Measurements from ENCODE around the gene CKLF.
"Not testable (repeated sequence)": the region's sequence is repeated elsewhere in the genome, so short reads cannot be mapped to it uniquely, and the experiment has no call there.

The CKLF gene

DNA sequence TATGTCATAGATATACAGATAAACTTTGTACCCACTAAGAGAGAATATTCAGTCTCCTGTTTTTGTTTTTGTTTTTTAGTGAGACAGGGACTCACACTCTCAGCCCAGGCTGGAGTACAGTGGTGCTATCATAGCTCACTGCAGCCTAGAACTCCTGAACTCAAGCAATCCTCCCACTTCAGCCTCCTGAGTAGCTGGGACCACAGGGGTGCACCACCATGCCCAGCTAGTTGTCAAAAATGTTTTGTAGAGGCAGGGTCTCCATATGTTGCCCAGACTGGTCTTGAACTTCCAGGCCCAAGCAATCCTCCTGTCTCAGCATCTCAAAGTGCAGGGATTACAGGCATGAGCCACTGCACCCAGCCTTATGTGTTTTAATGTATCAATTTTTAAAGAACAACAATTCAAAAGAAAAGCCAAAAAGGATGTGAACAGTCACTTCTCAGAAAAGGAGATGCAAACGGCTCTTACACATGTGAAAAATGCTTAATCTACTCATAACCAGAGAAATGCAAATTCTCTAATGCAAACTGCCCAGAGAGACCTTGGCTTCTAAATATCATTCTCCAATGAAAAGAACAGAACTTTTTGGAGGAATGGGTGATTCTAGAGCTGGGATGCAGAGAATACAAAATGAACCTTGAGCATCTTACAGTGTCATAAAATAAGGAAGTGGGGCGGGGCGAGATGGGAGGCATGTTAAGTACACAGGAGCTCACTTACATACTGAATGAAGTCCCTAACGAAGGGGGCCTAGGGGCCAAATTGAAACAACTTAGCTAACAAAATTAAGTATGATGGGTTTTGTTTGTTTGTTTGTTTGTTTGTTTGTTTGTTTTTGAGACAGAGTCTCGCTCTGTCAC lies 44.8 kb downstream of the CKLF start:
- no peak for DNase-seq (ENCODE audit: low spot score)

DNA sequence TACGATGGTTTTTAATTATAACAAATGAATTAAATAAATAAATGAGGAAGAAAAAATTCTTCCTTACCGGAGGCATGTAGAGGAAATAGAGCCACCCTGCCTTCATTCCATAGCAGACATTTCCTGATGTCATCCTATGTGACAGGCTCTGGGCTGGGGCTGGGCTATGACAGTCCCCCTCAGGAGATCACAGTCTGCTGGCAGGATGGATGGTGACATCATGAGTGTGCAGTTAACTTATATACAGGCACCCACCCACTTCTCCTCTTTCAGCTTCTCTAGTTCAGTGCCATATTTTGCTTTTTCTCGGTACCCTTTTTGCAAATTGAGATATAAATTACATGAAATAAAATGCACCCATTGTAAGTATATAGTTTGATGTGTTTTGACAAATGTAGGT lies 45.7 kb downstream of the CKLF start:
- no peak for DNase-seq (ENCODE audit: low spot score)

DNA sequence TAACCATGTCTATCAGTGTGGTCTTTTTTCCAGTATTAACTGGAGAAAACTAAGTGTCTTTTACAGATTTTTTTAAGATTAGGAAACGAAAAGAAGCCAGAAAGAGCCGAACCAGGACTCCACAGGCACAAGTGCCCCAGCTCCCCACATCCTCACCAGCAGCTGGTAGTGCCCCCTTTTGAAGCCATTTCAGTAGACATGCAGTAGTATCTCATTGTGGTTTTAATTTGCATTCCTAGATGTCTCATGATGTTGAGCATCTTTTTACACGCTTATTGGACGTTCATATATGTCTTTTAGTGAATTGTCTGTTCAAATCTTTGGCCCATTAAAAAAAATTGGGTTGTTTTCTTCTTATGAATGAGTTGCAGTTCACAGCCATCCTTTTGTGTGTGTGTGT lies 47.4 kb downstream of the CKLF start:
- DNase-seq (ENCODE audit: low spot score), result no peak

DNA sequence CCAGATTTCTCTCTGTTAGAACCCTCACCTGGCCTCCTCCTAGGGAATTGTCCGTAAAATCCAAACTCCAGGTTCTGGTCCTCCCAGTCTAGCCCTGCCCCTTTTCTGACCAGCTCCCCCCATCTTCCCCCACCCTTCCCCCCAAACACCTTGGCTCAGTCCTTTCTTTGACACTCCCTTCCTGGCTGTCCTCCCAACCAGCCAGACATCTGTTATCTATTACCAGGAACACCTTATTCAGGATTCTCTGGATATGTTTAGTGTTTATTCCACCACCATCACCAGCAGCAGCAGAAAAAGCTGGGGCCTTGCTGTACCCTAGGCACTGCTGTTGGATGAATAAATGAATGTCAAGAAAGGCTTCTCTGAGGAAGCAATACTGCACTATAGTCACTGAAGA lies 48.1 kb downstream of the CKLF start:
- DNase-seq (ENCODE audit: low spot score), result no peak

DNA sequence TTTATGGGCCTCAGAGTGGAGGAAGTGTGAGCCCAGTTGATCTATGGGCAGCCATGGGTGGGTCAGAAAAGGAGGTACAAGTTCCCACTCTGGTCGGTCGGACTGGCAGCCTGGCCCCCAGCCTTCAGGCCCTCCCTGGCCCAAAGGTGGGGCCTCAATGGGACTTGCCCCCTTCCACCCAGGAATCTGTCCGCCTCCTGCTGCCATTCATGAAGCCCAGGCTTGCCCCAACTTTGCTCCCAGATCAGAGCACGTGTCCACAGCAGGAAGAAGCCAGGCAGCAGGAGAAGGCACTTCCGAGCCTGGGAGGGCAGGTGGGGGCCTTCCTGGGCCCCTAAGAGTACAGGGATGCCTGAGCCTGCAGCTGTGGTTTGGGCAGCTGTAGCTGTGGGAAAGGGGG lies 49.1 kb downstream of the CKLF start:
- DNase-seq (ENCODE audit: low spot score), result no peak

DNA sequence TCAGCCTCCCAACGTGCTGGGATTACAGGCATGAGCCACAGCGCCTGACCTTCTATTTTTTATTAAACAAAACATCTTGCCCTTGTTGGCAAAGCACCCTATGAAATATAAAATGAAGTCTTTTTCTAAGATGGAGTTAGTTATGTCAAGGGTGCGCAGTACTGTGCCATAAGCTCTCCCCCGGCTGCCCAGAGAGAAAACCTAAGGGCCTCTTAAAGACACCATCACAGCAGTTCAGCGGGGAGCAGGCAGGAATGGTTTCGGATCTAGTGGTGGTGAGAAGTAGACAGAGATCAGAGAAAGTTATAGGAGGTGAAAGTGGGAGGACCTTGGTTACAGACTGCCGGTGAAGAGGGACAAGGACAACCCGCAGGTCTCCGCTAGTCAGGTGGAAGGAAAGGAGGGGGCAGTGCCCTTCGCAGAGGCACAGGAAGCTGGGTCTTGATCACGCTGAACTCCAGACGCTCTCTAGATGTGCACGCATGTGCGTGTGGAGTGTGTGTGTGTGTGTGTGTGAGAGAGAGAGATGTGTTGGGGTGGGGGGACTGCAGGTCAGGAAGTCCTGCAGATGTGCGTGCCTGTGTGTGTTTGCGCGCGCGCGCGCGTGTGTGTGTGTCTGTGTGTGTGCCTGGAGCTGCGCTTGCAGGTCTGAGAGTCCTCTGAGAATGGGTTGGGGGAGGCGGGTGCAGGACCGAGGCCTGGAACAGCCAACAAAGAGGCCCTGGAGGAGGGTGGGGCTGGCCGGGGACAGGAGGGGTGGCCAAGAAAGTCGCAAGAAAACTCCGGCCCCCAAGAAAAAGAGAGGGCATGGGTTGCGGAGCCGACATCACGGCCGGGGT lies 51.4 kb downstream of the CKLF start:
- DNase-seq (ENCODE audit: low spot score), result no peak

DNA sequence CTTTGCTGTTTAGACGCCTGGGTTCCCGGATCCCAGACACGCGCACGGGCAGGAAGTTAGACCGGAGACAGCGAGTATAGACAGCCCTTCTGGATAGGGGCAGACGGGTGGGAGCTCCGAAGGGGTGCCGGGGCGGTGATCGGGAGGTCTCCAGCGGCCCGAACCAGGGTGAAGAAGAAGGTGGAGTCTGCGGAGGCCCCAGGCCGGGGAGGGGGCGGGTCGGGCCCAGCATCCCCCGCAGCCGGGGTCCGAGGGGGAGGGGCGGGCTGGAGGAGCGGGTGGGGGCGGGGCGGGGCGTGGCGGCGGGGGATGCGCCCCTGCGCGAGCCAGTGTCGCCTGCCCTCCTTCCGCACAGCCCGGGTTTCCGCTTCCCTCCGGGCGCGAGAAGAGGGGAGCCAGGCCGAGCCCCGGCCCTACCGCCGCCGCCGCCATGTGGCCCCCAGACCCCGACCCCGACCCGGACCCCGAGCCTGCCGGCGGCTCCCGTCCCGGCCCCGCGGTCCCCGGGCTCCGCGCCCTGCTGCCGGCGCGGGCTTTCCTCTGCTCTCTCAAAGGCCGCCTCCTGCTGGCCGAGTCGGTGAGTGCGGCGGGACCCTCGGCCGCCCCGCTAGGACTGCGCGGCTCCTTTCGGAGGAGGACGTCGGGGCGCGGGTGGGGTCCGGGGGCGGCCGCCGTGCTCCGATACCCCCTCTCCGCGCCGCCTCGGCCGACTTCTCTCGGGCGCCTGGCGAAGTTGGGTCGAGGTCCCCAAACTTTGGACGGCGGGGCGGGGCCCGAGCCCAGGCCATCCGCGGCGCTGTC lies 52.2 kb downstream of the CKLF start, which contains the start of gene CMTM3:
Gene CMTM3, plus strand, starts transcription at position 329 of the 801 bp plus-strand sequence. Its CDS starts 102 bp downstream, at position 431.
- DNase-seq (ENCODE audit: low spot score), result no peak

DNA sequence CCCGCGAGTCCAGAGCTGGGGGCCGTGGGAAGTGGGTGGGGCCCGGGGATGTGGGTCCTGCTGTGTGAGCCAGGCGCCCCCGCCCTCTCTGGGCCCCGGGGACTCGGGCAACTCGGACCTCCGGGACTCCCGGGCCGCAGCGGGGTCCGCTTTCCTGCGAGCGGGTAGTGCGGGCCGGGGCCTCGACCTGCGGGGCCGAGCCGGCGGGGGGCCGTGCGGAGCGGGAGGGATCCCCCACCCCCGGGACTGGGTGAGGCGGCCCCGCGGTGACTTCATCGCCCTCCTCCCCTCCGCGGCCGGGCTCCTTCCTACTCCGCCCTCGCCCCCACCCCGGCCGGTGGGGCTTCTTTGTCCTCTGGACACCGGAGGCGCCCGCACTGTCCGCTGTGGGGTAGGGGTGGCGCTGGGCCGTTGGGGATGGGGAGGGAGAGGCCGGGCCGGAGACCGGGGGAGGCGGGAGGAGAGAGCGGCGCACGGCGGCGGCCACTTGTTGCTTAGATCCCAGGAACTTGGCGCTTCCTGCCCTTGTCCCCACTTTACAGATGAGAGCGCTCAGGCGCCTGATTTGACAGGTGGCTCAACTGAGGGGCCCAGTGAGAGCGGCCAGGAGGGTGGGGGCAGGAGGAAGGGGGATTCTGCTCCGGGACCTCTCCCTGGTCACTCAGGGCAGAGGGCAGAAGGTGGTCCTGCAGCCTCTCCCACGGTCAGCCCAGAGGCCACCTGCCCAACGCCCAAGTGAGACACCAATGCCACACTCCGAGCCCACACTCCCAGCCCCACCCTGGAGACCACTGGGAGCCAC lies 53.0 kb downstream of the CKLF start:
- no peak for DNase-seq (ENCODE audit: low spot score)

DNA sequence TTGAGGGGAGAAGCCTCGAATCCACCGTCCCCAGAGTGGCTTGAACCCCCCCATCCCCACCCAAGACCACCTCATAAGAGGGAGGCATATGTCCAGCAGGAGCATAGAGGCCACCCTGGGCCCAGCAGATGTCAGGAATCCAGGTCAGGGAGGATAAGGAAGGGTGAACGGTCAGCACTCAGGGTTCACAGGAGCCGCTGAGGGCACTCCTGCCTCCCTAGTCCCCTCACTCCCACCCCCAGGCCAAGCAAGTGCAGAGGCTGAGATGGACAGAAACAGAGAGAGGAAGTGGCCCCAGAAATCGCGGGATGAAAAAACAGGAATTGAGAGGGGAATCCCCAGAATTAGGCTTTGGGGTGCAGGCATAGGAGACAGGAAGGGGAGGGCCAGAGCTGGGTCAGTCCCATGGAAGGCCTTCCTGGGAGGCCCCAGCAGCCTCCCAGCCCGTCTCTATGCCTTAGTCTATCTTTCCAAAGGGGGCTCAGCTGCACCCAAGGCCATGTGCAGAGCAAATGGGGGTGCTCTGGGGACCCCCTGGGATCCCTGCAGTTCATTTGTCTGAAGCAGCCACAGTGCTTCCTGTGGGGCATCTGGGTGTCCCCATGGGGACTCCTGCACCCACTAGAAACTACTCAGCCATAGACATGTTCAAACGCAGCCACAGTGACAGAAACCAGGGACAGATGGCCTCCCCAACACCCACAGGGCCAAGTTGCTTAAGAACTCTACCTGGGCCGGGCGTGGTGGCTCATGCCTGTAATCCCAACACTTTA lies 53.8 kb downstream of the CKLF start:
- no peak for DNase-seq (ENCODE audit: low spot score)

DNA sequence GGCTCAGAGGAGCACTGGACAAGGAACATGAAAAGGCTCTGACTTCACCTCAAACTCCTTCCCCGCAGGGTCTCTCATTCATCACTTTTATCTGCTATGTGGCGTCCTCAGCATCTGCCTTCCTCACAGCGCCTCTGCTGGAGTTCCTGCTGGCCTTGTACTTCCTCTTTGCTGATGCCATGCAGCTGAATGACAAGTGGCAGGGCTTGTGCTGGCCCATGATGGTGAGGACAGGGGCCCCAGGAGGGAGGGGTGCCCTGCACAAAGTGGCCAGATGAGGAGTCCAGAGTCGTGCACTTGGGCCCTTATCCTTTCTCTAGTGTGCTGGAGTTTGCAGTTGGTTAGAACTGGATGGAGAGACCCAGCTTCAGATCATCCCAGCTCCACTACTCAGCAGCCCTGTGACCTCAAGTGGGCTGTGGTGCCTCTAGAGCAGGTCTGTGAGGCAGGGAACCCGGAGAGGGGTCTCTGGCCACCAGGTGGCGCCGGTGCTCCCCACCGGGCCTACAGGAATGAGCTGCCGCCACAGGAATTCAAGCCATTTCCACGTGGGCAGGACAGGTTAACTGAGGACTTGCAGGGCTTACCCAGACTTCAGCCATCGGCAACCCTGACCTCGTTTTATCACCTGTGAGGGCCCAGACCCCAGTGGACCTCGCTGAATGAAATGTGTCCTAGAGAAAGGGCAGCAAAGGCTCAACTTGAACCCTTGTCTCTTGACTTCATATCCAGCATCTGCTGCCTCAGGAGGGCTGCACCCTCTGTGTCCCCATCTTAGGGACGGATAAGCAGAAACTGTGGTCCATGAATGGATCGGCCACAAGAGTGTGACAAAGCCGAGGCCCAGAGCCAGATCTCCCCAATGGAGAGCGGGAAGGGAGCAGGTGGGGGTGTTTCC lies 56.1 kb downstream of the CKLF start:
- peak; percentile 70 for DNase-seq (ENCODE audit: low spot score)

DNA sequence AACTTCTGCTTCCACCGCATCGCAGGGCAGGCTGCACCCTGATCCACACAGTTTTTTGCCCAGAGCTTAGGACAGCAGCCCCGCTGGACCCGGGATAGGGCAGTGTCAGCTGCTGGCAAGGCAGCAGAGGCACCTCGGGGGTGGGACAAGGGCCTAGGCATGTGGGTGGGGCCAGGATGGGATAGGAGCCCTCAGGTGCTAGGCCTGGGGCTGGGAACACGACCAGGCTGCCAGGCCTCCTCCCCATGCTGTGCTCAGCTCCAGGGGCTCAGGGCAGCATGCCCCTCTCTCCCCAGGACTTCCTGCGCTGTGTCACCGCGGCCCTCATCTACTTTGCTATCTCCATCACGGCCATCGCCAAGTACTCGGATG lies 56.7 kb downstream of the CKLF start:
- DNase-seq (ENCODE audit: low spot score), result no peak

DNA sequence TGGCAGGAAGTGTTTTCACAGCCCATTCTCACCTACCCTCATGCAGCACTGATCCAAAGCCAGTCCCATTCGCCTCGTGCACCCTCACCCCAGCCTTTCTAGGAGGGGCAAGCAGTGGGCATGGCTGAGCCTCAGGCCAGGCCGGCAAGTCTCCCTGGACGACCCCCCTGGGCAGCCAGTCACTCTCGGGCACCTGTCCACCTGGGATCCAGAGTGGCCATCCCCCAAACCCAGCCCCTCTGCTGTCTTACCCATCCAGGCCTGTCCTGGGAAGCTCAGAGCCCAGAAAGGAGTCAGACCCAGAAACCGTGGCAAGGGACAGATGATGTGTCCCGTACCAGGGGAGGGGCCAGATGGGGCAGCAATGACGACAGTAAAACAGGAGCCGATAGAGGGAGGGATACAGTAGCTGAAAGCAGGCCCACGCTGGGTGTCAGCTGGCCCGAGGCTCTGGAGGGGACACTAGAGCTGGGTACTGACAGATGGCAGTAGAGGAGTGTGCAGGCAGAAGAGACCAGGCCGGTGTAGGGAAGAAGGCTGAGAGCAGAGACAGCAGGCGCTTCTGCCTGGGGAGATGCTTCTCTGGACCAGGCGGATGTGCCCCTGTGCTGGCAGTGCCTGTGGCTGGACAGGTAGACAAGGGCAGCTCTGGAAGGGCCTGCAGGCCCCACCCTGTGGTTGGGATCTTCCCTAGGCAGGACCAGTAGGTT lies 57.9 kb downstream of the CKLF start:
- no peak for DNase-seq (ENCODE audit: low spot score)

DNA sequence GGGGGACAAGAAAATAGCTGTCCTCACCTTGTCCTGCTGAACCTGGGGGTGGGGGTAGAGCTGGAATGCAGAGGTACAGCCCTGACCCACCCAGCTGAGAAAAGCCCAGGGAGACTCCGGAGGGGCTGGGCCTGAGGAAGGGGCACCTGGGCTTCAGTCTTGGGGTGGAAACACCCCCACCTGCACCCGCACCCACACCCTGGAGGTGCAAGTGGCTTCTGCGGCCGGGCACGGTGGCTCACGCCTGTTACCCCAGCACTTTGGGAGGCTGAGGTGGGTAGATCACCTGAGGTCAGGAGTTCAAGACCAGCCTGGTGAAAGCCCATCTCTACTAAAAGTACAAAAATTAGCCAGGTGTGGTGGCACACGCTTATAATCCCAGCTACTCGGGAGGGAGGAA lies 59.5 kb downstream of the CKLF start:
- DNase-seq (ENCODE audit: low spot score), result not testable (repeated sequence)

DNA sequence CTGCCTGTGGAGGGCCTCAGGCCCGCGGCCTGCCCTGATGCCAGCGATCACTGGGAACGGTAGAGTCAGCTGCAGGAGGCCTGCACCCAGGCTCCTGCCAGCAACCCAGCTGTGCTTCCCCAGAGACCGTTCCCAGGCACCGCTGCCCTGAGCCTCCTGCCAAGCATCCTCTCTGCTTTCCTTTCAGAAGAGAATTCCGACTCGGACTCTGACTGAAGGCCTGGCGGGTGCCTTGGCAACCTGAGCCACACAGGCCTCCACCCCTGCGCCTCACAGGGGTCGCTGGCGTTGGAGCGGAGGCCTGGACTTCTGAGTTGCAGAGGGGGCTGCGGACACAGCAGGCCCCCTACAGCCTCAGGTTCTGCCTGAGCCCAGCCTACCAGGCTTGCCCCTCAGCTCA lies 60.0 kb downstream of the CKLF start:
- no peak for DNase-seq (ENCODE audit: low spot score)

DNA sequence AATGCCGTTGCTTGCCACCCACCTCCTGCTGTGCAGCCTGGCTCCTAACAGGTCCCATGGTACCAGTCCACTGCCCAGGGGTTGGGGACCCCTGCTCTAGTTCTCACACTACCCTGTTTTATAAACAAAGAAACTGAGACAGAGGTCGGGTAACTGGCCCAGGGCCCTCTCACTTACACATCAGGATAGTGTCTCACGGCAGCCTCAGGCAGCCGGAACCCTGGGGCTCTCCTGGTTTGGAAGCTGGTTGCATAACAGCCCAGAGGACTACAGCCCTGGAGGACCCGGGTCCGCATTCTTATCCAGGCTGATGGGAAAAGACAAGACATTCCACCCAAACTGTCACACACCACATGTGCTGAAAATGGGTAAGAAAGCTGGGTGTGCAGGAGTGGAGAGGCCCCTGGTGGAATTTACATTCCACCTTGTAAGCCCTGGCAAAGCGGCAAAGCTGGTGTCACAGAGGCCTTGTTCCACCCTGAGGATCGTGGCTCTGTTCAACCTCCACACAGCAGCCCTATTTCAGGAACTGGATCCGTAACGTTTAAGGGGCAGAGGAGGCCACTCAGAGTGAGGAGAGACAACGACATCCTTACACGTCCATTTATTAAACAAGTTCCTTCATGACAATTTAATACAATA lies 61.9 kb downstream of the CKLF start:
- no peak for DNase-seq (ENCODE audit: low spot score)
